Upper lobe of left lung (tissue), 4 donors: ENCODE measurements around the gene RAET1L.
"Not testable (repeated sequence)": the region's sequence is repeated elsewhere in the genome, so short reads cannot be mapped to it uniquely, and the experiment has no call there.

Source experiments
- EP300 ChIP-seq, 4 donors: sonication (generic); formaldehyde crosslinking; IDR thresholded peaks; one replicate each; pipeline ENCODE4 v1.5.1; 2017; ENCODE audit warnings: antibody characterized with exemption in 4 of 4, control low read depth in 2 of 4
- POLR2A ChIP-seq, 4 donors: fragments of 450-650 bp; IDR thresholded peaks; one replicate each; pipeline ENCODE4 v1.5.1; 2016 to 2017; ENCODE audit warnings: antibody characterized with exemption in 4 of 4, mild to moderate bottlenecking in 2 of 4
- TF ChIP-seq, protein P1 (sequence below), 6 experiments: fragments of 450-650 bp in 4 of 6; fragments of 200-600 bp in 2 of 6; sonication (generic) in 2 of 6; IDR thresholded peaks; one replicate each; pipeline ENCODE4 v1.5.1; 2016 to 2019; ENCODE audit warnings: antibody characterized with exemption in 6 of 6

DNA sequence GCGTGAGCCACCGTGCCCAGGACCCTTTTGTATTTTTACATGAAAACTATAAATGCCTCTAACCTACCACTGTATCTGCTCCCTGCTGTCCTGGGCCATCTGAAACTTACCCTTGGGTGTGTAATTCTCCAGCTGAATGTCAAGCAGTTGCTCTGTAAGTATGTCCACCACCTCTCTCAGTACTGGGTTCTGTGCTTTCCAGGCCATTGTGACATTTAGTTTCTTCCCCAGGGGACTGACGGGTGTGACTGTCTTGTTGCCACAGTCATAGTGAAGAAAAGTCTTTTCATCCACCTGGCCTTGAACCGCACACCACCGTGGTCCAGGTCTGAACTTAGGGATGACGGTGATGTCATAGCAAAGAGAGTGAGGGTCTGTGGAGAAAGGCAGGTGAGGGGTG, 3.5 kb downstream of the RAET1L start:
- TF ChIP-seq POLR2A, EP300 (IDR thresholded peaks at IDR 0.05): not testable (repeated sequence)
- TF ChIP-seq, protein P1, sequence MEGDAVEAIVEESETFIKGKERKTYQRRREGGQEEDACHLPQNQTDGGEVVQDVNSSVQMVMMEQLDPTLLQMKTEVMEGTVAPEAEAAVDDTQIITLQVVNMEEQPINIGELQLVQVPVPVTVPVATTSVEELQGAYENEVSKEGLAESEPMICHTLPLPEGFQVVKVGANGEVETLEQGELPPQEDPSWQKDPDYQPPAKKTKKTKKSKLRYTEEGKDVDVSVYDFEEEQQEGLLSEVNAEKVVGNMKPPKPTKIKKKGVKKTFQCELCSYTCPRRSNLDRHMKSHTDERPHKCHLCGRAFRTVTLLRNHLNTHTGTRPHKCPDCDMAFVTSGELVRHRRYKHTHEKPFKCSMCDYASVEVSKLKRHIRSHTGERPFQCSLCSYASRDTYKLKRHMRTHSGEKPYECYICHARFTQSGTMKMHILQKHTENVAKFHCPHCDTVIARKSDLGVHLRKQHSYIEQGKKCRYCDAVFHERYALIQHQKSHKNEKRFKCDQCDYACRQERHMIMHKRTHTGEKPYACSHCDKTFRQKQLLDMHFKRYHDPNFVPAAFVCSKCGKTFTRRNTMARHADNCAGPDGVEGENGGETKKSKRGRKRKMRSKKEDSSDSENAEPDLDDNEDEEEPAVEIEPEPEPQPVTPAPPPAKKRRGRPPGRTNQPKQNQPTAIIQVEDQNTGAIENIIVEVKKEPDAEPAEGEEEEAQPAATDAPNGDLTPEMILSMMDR (IDR thresholded peaks at IDR 0.05) = not testable (repeated sequence)
